Panc1 (cell line): Measurements from ENCODE around the gene CCDC175. TPM values are rescaled to one million over a fixed set of nuclear protein-coding genes. Genes with fewer than 3 reads are reported as not detected.

ENCODE experiments used
- ATAC-seq: fragments of 200-7000 bp; cut with Tn5 transposase; 2 replicates; pipeline ENCODE4 v1.9.1; 2020; ENCODE audit warnings: mild to moderate bottlenecking, moderate library complexity
- BruUV-seq: library from RNA; stranded (reverse); fragments of 400-500 nt; replicated peaks from 2 replicates; lab custom pipeline; 2021; lab: Mats Ljungman, UMichigan
- CTCF ChIA-PET: fragments of 300-600 bp; sonication (Branson Sonifier 250); formaldehyde crosslinking; loops from one replicate; lab custom pipeline; 2022; ENCODE audit warnings: antibody characterized with exemption; lab: Charles Lee
- POLR2A ChIA-PET: fragments of 300-600 bp; sonication (Branson Sonifier 250); formaldehyde crosslinking; loops from one replicate; lab custom pipeline; 2022; ENCODE audit warnings: antibody characterized with exemption; lab: Charles Lee
- DNase-seq: peaks from one replicate; pipeline ENCODE4 v3.0.0-alpha.2; 2010; ENCODE audit warnings: low read depth, low spot score
- H3K27ac ChIP-seq: 2 replicates; pipeline ENCODE4 v1.5.1; 2011; ENCODE audit warnings: mild to moderate bottlenecking, low read length, inconsistent platforms
- H3K27me3 ChIP-seq: fragments of 200-500 bp; sonication (Bioruptor generic); 2 replicates; pipeline ENCODE4 v1.6.0; 2014; ENCODE audit warnings: low read length, inconsistent platforms; ENCODE audit not compliant: control insufficient read depth, insufficient read depth
- H3K36me3 ChIP-seq: fragments of 200-500 bp; sonication (Bioruptor generic); 2 replicates; pipeline ENCODE4 v1.5.1; 2014; ENCODE audit warnings: inconsistent platforms, mild to moderate bottlenecking, low read length, moderate library complexity; ENCODE audit not compliant: control insufficient read depth, insufficient read depth
- H3K4me1 ChIP-seq: 2 replicates; pipeline ENCODE4 v1.5.1; 2011; ENCODE audit warnings: inconsistent platforms, mild to moderate bottlenecking, low read length, moderate library complexity; ENCODE audit not compliant: control insufficient read depth, insufficient read depth
- H3K4me3 ChIP-seq, 2 experiments: 2 replicates each; pipeline ENCODE4 v1.5.1; 2011 to 2012; ENCODE audit warnings: low read depth in 2 of 2, low read length in 2 of 2, mild to moderate bottlenecking in 2 of 2, inconsistent platforms in 1 of 2, moderate library complexity in 1 of 2
- H3K9me3 ChIP-seq: fragments of 200-500 bp; sonication (Bioruptor generic); 2 replicates; pipeline ENCODE4 v1.5.1; 2014; ENCODE audit warnings: low read depth, mild to moderate bottlenecking, inconsistent platforms, low read length, moderate library complexity; ENCODE audit not compliant: control insufficient read depth, insufficient read depth
- CTCF ChIP-seq: fragments of 450-650 bp; IDR thresholded peaks from 2 replicates; pipeline ENCODE4 v1.5.1; 2017; ENCODE audit warnings: mild to moderate bottlenecking
- POLR2AphosphoS5 ChIP-seq: IDR thresholded peaks from 2 replicates; pipeline ENCODE4 v1.6.1; 2012; ENCODE audit warnings: mild to moderate bottlenecking, low read depth, low read length, moderate library complexity
- REST ChIP-seq, 2 experiments: IDR thresholded peaks; 2 replicates each; pipeline ENCODE4 v1.6.1; 2011 to 2012; ENCODE audit warnings: low read depth in 2 of 2, control low read depth in 1 of 2, low read length in 1 of 2, mild to moderate bottlenecking in 1 of 2, moderate library complexity in 1 of 2; ENCODE audit not compliant: insufficient read depth in 1 of 2
- SIN3A ChIP-seq: IDR thresholded peaks from 2 replicates; pipeline ENCODE4 v1.6.1; 2012; ENCODE audit warnings: low read depth, mild to moderate bottlenecking, low read length, moderate library complexity, borderline replicate concordance; ENCODE audit not compliant: insufficient read depth
- TCF7L2 ChIP-seq: IDR thresholded peaks from 2 replicates; pipeline ENCODE4 v1.6.1; 2011; ENCODE audit warnings: mild to moderate bottlenecking, low read depth, low read length, inconsistent platforms
- in situ Hi-C: cut with HindIII; loops from 2 replicates; pipeline ENCODE4 v1.10.0; 2016; ENCODE audit warnings: low sequenced_read_pairs, low pct_unique_long_range_greater_than_20kb
- intact Hi-C: fragments of 100-400 bp; cut with micrococcal nuclease; formaldehyde crosslinking; loops from one replicate; pipeline ENCODE4 v1.10.0; 2022; ENCODE audit not compliant: unreplicated experiment
- total RNA-seq: library from RNA; stranded (reverse); gene quantifications from one replicate; pipeline ENCODE4 v1.2.1, GENCODE V29; 2021; ENCODE audit not compliant: unreplicated experiment

CCDC175 gene
- total RNA-seq, 1 experiment from 2014 or later: not detected

GRCh38 chr14:59461891-59462290, 114.7 kb downstream of the CCDC175 start:
- Histone ChIP-seq H3K4me3 (no peak overlapping the region), H3K27me3 (no peaks in the 10 kb centered on the region), H3K36me3 (peaks cover 7% of the 10 kb centered on the region; the same call in 1 of the 2 replicates), H3K9me3 (no peaks in the 10 kb centered on the region), H3K4me1 (no peaks in the 10 kb centered on the region), H3K27ac (no peak overlapping the region)
- no TSS peak for BruUV-seq
- ATAC-seq (no peak), DNase-seq (no peak)
- TF ChIP-seq CTCF (no peak), REST (IDR thresholded peaks at IDR 0.05; ENCODE audit: insufficient read depth in 1 of 2, low read depth in 2 of 2, low read length in 1 of 2) (no peak), TCF7L2 (no peak), POLR2AphosphoS5 (no peak), SIN3A (no peak)
- intact Hi-C loops: no loop called here
- in situ Hi-C loops: no loop called here
- ChIA-PET CTCF (no interaction called here), POLR2A (no interaction called here)

GRCh38 chr14:59460378-59460777, 116.2 kb downstream of the CCDC175 start:
- no TSS peak for BruUV-seq

More at GRCh38 chr14:59460378-59460777, 116.2 kb downstream of the CCDC175 start:
- no peak for TF ChIP-seq REST (IDR thresholded peaks at IDR 0.05; ENCODE audit: insufficient read depth in 1 of 2, low read depth in 2 of 2, low read length in 1 of 2)
- no peak for TF ChIP-seq TCF7L2
- TF ChIP-seq SIN3A: no peak
- no peak for TF ChIP-seq CTCF
- no peak for TF ChIP-seq POLR2AphosphoS5
- H3K9me3 ChIP-seq: no peaks in the 10 kb centered on the region
- ChIA-PET CTCF (no interaction called here), POLR2A (no interaction called here)
- no peak for DNase-seq
- no peak overlapping the region for H3K4me3 ChIP-seq
- no peaks in the 10 kb centered on the region for H3K4me1 ChIP-seq
- no peaks in the 10 kb centered on the region for H3K27me3 ChIP-seq
- in situ Hi-C loops: no loop called here
- peaks cover 7% of the 10 kb centered on the region; the same call in 1 of the 2 replicates for H3K36me3 ChIP-seq
- intact Hi-C loops: no loop called here
- no peak overlapping the region for H3K27ac ChIP-seq
- ATAC-seq: no peak
